HG02938 (cell line): ENCODE measurements around the gene CDKAL1.

ENCODE experiments used
- ATAC-seq: cut with Tn5 transposase; IDR thresholded peaks from one replicate; pipeline ENCODE4 v1.9.1; 2021; ENCODE audit warnings: mild to moderate bottlenecking, moderate library complexity; ENCODE audit not compliant: unreplicated experiment

CDKAL1 gene

GRCh38 chr6:21123507-21124436, 589.5 kb downstream of the CDKAL1 start:
- ATAC-seq, result no peak

- no peak for ATAC-seq
Observed at GRCh38 chr6:21128601-21129000, 594.3 kb downstream of the CDKAL1 start.

GRCh38 chr6:21131406-21131805, 597.1 kb downstream of the CDKAL1 start:
- ATAC-seq, result no peak

GRCh38 chr6:21132446-21132845, 598.2 kb downstream of the CDKAL1 start:
- ATAC-seq, result no peak

GRCh38 chr6:21132856-21133838, 598.9 kb downstream of the CDKAL1 start:
- no peak for ATAC-seq

- ATAC-seq, result no peak
Observed at GRCh38 chr6:21133901-21134300, 599.6 kb downstream of the CDKAL1 start.

- no peak for ATAC-seq
Observed at GRCh38 chr6:21134356-21134755, 600.1 kb downstream of the CDKAL1 start.

- ATAC-seq, result no peak
Observed at GRCh38 chr6:21135484-21136013, 601.3 kb downstream of the CDKAL1 start.

GRCh38 chr6:21137700-21138335, 603.6 kb downstream of the CDKAL1 start:
- ATAC-seq, result no peak

GRCh38 chr6:21138336-21139069, 604.2 kb downstream of the CDKAL1 start:
- ATAC-seq, result no peak

GRCh38 chr6:21140966-21141365, 606.7 kb downstream of the CDKAL1 start:
- no peak for ATAC-seq

GRCh38 chr6:21141616-21142303, 607.5 kb downstream of the CDKAL1 start:
- no peak for ATAC-seq

- no peak for ATAC-seq
Observed at GRCh38 chr6:21142741-21143140, 608.5 kb downstream of the CDKAL1 start.

GRCh38 chr6:21143645-21144044, 609.4 kb downstream of the CDKAL1 start:
- no peak for ATAC-seq

- no peak for ATAC-seq
Observed at GRCh38 chr6:21144928-21145327, 610.7 kb downstream of the CDKAL1 start.

- no peak for ATAC-seq
Observed at GRCh38 chr6:21147995-21148394, 613.7 kb downstream of the CDKAL1 start.

GRCh38 chr6:21149470-21149869, 615.2 kb downstream of the CDKAL1 start:
- no peak for ATAC-seq

- no peak for ATAC-seq
Observed at GRCh38 chr6:21150667-21151066, 616.4 kb downstream of the CDKAL1 start.

GRCh38 chr6:21151119-21151518, 616.9 kb downstream of the CDKAL1 start:
- no peak for ATAC-seq
